HG03139 (cell line): ENCODE data around the gene BUD31.

ENCODE experiments used
- ATAC-seq: cut with Tn5 transposase; IDR thresholded peaks from one replicate; pipeline ENCODE4 v1.9.1; 2021; ENCODE audit not compliant: unreplicated experiment

Gene BUD31

DNA sequence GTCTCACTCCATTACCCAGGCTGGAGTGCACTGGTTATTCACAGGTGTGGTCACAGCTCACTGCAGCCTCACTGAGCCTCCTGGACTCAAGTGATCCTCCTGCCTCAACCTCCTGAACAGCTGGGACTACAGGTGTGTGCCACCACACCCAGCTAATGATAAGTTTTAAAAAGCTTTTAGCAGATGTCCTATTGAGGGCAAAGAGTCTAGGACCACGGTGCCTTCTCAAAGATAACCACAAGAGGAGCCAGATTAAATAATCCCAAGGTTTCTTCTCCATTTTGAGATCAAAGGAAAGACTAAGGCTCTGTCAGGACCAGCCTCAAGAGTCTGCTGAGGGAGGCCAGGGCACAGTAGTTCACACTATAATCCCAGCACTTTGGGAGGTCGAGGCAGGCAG is 52.5 kb downstream of the BUD31 start:
- ATAC-seq, result no peak

DNA sequence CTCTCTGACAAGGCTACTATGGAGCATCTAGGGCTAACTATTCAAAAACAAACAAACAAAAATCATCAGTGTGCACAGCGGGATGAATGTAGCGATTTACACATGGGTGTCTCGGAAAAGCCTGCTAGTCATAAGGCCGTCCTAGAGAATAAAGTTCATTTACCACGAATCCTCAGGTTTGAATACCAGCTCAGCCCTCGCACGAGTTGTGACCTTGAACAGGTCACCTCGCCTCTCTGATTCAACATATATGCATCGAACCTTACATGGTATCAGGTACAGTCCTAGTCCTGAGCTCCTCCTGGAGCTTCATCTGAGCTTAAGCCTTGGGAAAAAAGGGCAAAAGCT is 56.6 kb downstream of the BUD31 start:
- ATAC-seq, result no peak

DNA sequence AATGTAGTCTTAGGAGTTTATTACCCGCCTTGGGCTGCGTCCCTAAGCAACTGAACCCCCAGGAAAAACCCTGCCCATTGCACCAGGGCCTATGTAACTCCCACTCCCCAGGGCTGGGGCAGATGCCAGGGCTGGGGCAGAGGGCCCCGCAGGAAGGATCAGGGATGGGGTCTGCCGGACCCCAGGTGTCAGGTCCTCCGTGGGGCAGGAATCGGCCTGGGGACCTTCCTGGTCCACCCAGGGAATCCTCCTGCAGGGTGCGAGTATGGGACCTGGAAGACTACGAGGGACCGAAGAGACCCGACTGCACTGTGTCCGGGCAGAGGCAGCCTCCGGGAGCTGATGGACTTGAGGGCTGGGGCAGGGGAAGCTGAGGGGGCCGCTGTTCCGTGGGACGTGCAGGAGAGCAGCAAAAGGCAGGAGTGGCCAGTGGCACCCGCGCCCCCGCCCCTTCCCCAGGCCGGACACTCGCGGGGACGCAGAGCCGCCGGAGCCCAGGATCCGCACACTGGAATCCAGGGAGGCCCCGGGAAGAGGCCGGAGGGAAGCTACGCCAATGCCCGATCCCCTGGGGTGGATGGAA is 59.7 kb downstream of the BUD31 start:
- ATAC-seq, result no peak
